Heart right ventricle (tissue), 16 donors: ENCODE measurements around the gene ABI1. TPM values are rescaled to one million over a fixed set of nuclear protein-coding genes. Genes with fewer than 3 reads are reported as not detected.

Source experiments
- ATAC-seq, 8 donors: fragments of 200-7000 bp; cut with Tn5 transposase; one replicate each; pipeline ENCODE4 v1.9.1; 2020; ENCODE audit warnings: mild to moderate bottlenecking in 8 of 8, moderate library complexity in 8 of 8, moderate number of reproducible peaks in 1 of 8
- DNase-seq, 2 donors: peaks; one replicate each; pipeline ENCODE4 v3.0.0-alpha.2; 2020
- H3K27ac ChIP-seq, 10 donors: fragments of 200-600 bp; sonication (generic) in 2 of 10; one replicate each; pipeline versions ENCODE4 v1.5.0 to v1.8.0; 2020 to 2022; ENCODE audit warnings: mild to moderate bottlenecking in 3 of 10
- H3K27me3 ChIP-seq, 7 donors: fragments of 200-600 bp; one replicate each; pipeline ENCODE4 v1.8.0; 2021 to 2022; ENCODE audit warnings: mild to moderate bottlenecking in 2 of 7
- H3K36me3 ChIP-seq, 9 donors: fragments of 200-600 bp; sonication (generic) in 1 of 9; one replicate each; pipeline versions ENCODE4 v1.5.0 to v1.8.0; 2020 to 2022; ENCODE audit warnings: mild to moderate bottlenecking in 2 of 9
- H3K4me1 ChIP-seq, 9 donors: fragments of 200-600 bp; sonication (generic) in 1 of 9; one replicate each; pipeline versions ENCODE4 v1.5.0 to v1.8.0; 2020 to 2022; ENCODE audit warnings: mild to moderate bottlenecking in 4 of 9
- H3K4me3 ChIP-seq, 10 donors: fragments of 200-600 bp; sonication (generic) in 2 of 10; one replicate each; pipeline versions ENCODE4 v1.5.0 to v1.8.0; 2020 to 2022; ENCODE audit warnings: mild to moderate bottlenecking in 7 of 10, moderate library complexity in 2 of 10
- H3K9me3 ChIP-seq, 11 donors: fragments of 200-600 bp in 10 of 11; sonication (generic) in 2 of 11; one replicate each; pipeline versions ENCODE4 v1.5.0 to v1.8.0; 2013 to 2022; ENCODE audit warnings: mild to moderate bottlenecking in 2 of 11, control low read depth in 1 of 11, moderate library complexity in 1 of 11
- WGBS, 2 donors: extraction: QIAGEN DNeasy Blood & Tissue Kit; methylation state at CpG; one replicate each; pipeline ENCODE4 v1.1.7; 2013; ENCODE audit warnings: inconsistent platforms in 1 of 2; 5-methylcytosine and 5-hydroxymethylcytosine counted together
- intact Hi-C, 10 donors: fragments of 100-400 bp; cut with DNase I; formaldehyde crosslinking; loops; one replicate each; pipeline versions ENCODE4 v1.11.1 to v1.14.2; 2022
- polyA plus RNA-seq, 2 donors: library from polyadenylated mRNA; stranded (reverse); fragments of 200-250 nt; gene quantifications; one replicate each; pipeline ENCODE4 v1.2.3, GENCODE V29; 2013
- total RNA-seq, 10 donors: library from RNA; stranded (reverse); fragmentation: NEBNext Ultra II Directional in 3 of 10; extraction: Animal tissue kit (Norgen Biotek cat#: 25700) in 3 of 10; gene quantifications; one replicate each; pipeline versions ENCODE4 v1.2.1 to v1.2.4, GENCODE V29; 2021 to 2023
- TF ChIP-seq, protein P1 (sequence below), 9 donors: fragments of 200-600 bp; sonication (generic) in 2 of 9; IDR thresholded peaks; one replicate each; pipeline versions ENCODE4 v1.5.0 to v1.8.0; 2021 to 2022; ENCODE audit warnings: antibody characterized with exemption in 9 of 9, mild to moderate bottlenecking in 5 of 9, moderate library complexity in 1 of 9
- donor health status: Arrhythmogenic right ventricular cardiomyopathy.
- donor health status: ischemic (EF 13 %, LVEDD 7.1; RV severe dilation, severe dysfunction).
- donor health status: healthy with polysubstance abuse.
- donor health status: DM: no; HTN: yes; CAD: no.
- donor health status: DM: no; HTN: no; CAD: no.
- donor health status: ischemic (EF 25% LVEDD 6.9; RV normal size, moderate dysfunction).
- donor health status: ischemic (EF 25% LVEDD 5.7; RV mildly dilated, moderate dysfunction).
- donor health status: healthy.
- donor health status: DM: yes; HTN: yes; CAD: no.
- donor health status: Ischemic cardiomyopathy.
- donor health status: ischemic (EF 35%, LVEDD 5.7; RV mildly dilated, moderate dysfunction).
- donor health status: nonischemic (EF 11% LVEDD 7.7; RV severe dilation, severe dysfunction).
- donor health status: DM: yes; HTN: yes; CAD: no.
- donor health status: PGD.
- donor health status: ischemic (EF 29% LVEDD 5.4; RV normal size, mild dysfunction).
- donor health status: nonischemic (EF 23%, LVEDD 6.1; RV moderate dilation, normal function).

ABI1 gene
- total and polyA plus RNA-seq, 12 donors = 14.6 to 39.3 (median 27.6) TPM

GRCh38 chr10:26835025-26835424, 25.7 kb downstream of the ABI1 start:
- intact Hi-C loops = no loop called here
- no peak for ATAC-seq
- H3K4me1 ChIP-seq = peaks cover 0 to 28% (median 11%) of the 10 kb centered on the region in 9 donors
- TF ChIP-seq, protein P1, sequence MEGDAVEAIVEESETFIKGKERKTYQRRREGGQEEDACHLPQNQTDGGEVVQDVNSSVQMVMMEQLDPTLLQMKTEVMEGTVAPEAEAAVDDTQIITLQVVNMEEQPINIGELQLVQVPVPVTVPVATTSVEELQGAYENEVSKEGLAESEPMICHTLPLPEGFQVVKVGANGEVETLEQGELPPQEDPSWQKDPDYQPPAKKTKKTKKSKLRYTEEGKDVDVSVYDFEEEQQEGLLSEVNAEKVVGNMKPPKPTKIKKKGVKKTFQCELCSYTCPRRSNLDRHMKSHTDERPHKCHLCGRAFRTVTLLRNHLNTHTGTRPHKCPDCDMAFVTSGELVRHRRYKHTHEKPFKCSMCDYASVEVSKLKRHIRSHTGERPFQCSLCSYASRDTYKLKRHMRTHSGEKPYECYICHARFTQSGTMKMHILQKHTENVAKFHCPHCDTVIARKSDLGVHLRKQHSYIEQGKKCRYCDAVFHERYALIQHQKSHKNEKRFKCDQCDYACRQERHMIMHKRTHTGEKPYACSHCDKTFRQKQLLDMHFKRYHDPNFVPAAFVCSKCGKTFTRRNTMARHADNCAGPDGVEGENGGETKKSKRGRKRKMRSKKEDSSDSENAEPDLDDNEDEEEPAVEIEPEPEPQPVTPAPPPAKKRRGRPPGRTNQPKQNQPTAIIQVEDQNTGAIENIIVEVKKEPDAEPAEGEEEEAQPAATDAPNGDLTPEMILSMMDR (IDR thresholded peaks at IDR 0.05) = no peak
- H3K9me3 ChIP-seq = peaks cover 0 to 7% (median 0%) of the 10 kb centered on the region in 11 donors
- no peak overlapping the region for H3K27ac ChIP-seq
- H3K27me3 ChIP-seq = no peaks in the 10 kb centered on the region
- no peak overlapping the region for H3K4me3 ChIP-seq
- H3K36me3 ChIP-seq = no peaks in the 10 kb centered on the region
- DNase-seq = no peak
- 98 to 99% methylated on average over 2 of the region's 2 CpGs for WGBS, 2 donors

DNA sequence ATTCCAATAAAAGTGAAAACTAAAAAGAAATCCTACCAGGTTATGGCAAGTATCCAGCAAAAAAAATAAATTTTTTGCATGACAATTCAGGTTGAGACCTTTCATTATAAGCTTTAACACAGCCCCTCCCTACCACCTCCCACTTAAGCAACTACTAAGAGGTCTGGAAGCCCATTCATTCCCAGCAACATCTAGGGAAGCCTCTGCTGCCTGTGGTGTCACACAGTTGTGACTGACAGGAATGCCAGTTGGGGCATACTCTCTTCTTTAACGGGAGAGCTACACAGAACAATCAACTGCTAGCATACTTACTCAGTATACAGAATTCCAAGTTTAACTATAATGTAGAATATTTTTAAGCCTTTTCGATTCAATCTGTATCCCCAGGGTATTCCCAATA, 27.8 kb downstream of the ABI1 start:
- 57 to 61% methylated on average over 2 of the region's 2 CpGs for WGBS, 2 donors
- Histone ChIP-seq H3K4me1 (peaks cover 0 to 26% (median 9%) of the 10 kb centered on the region in 9 donors), H3K36me3 (no peaks in the 10 kb centered on the region), H3K9me3 (peaks cover 0 to 7% (median 0%) of the 10 kb centered on the region in 11 donors), H3K27me3 (no peaks in the 10 kb centered on the region), H3K27ac (no peak overlapping the region), H3K4me3 (no peak overlapping the region)
- intact Hi-C loops = no loop called here
- TF ChIP-seq, protein P1 (IDR thresholded peaks at IDR 0.05) = no peak
- no peak for ATAC-seq
- no peak for DNase-seq

DNA sequence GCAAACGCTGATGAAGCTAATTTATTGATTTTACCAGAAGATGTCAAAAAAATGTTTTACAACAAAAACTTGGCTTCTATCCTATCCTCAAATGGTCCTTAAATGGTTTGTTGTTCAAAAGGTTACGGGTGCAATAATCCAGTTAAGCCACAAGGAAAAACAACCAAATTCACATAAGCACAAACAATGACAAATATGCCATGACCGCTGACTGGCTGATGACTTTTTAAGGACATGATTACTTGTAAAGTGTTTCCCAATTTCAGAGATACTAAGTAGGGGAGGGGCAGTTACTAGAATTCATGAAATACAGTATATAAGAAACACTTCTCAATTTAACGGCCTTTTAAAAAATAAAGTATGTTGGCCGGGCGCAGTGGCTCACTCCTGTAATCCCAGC, 28.8 kb downstream of the ABI1 start:
- Histone ChIP-seq H3K4me1 (peaks cover 0 to 21% (median 9%) of the 10 kb centered on the region in 9 donors), H3K36me3 (no peaks in the 10 kb centered on the region), H3K4me3 (no peak overlapping the region), H3K27ac (no peak overlapping the region), H3K27me3 (no peaks in the 10 kb centered on the region), H3K9me3 (peaks cover 0 to 7% (median 0%) of the 10 kb centered on the region in 11 donors)
- DNase-seq (no peak), ATAC-seq (no peak)
- intact Hi-C loops = no loop called here
- TF ChIP-seq, protein P1 (IDR thresholded peaks at IDR 0.05) = no peak
- WGBS, 2 donors = 94 to 97% methylated on average over 6 of the region's 6 CpGs

DNA sequence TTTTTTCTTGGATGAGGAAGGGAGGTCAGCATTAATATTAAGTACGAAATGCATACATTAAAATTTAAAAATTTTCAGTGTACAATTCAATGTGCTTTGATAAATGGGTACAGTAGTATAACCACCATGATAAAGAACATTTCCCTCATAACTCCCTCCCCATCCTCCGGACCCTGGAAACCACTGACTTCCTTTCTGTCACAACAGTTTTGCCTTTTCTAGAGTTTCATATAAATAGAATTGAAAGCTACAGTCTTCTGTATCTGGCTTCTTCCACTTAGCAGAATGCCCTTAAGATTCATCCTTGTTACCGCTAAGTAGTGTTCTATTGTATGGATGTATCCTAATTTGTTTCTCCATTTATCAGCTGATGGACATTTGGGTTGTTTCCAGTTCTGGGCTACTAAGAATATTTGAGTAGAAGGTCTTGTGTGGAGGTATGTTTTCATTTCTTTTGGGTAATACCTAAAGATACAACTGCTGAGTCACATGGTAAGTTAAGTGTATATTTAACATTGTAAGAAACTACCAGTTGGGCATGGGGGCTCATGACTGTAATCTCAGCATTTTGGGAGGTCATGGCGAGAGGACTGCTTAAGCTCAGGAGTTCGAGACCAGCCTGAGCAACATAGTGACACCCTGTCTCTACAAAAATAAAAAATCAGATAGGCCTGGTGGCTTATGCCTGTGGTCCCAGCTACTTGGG, 30.8 kb downstream of the ABI1 start:
- no peaks in the 10 kb centered on the region for H3K27me3 ChIP-seq
- TF ChIP-seq, protein P1 (IDR thresholded peaks at IDR 0.05) = no peak
- H3K36me3 ChIP-seq = no peaks in the 10 kb centered on the region
- ATAC-seq (no peak), DNase-seq (no peak)
- H3K27ac ChIP-seq = no peak overlapping the region
- H3K4me1 ChIP-seq = peaks cover 0 to 21% (median 7%) of the 10 kb centered on the region in 9 donors
- intact Hi-C loops = no loop called here
- no peak overlapping the region for H3K4me3 ChIP-seq
- 90 to 92% methylated on average over 5 of the region's 5 CpGs for WGBS, 2 donors
- peaks cover 0 to 7% (median 0%) of the 10 kb centered on the region in 11 donors for H3K9me3 ChIP-seq
